ENCODE data around the gene THRB.

Gene THRB

GRCh38 chr3:24504772-24505171, 10.1 kb upstream of the THRB start:
- no peak for TF ChIP-seq CTCF (IDR thresholded peaks at IDR 0.05; ENCODE audit: insufficient read depth, missing control alignments)
- no peak for FAIRE-seq
- no peak for DNase-seq (ENCODE audit: insufficient read length, low spot score)

GRCh38 chr3:24503616-24504113, 9.0 kb upstream of the THRB start:
- no peak for FAIRE-seq
- TF ChIP-seq CTCF (IDR thresholded peaks at IDR 0.05; ENCODE audit: insufficient read depth, missing control alignments): no peak
- no peak for DNase-seq (ENCODE audit: insufficient read length, low spot score)

GRCh38 chr3:24502690-24503089, 8.0 kb upstream of the THRB start:
- no peak for TF ChIP-seq CTCF (IDR thresholded peaks at IDR 0.05; ENCODE audit: insufficient read depth, missing control alignments)
- no peak for DNase-seq (ENCODE audit: insufficient read length, low spot score)
- no peak for FAIRE-seq

GRCh38 chr3:24500806-24501205, 6.2 kb upstream of the THRB start:
- no peak for FAIRE-seq
- no peak for DNase-seq (ENCODE audit: insufficient read length, low spot score)
- TF ChIP-seq CTCF (IDR thresholded peaks at IDR 0.05; ENCODE audit: insufficient read depth, missing control alignments): no peak

GRCh38 chr3:24499991-24500390, 5.3 kb upstream of the THRB start:
- TF ChIP-seq CTCF (IDR thresholded peaks at IDR 0.05; ENCODE audit: insufficient read depth, missing control alignments): no peak
- no peak for DNase-seq (ENCODE audit: insufficient read length, low spot score)
- no peak for FAIRE-seq

- no peak for DNase-seq (ENCODE audit: insufficient read length, low spot score)
- no peak for TF ChIP-seq CTCF (IDR thresholded peaks at IDR 0.05; ENCODE audit: insufficient read depth, missing control alignments)
- no peak for FAIRE-seq
Measured at GRCh38 chr3:24498796-24499195, 4.1 kb upstream of the THRB start.

- FAIRE-seq (no peak), DNase-seq (ENCODE audit: insufficient read length, low spot score) (no peak)
- no peak for TF ChIP-seq CTCF (IDR thresholded peaks at IDR 0.05; ENCODE audit: insufficient read depth, missing control alignments)
Measured at GRCh38 chr3:24498391-24498790, 3.7 kb upstream of the THRB start.

Data from D721Med (cell line).